ENCODE data around the gene NTMT1.

NTMT1 gene

DNA sequence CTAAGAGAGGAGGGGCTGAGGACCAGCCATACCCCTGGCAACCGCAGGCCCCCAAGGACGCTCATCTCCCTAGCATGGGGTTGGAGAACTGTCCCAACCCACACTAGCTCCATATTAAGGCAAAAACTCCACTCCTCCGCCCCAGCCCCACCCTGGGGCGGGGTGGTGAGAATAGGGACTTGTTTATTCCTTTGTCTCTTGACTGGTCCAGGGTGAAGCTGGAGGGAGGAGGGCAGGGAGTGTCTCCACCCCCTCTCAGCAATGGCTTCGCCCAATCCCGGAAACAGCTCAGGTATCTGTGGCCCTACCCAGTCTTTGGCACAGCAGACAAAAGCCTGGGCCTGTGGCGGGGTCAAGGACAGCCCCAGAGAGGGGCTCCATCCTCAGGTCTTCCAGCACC lies 56.4 kb downstream of the NTMT1 start:
- DNase-seq, result no peak

DNA sequence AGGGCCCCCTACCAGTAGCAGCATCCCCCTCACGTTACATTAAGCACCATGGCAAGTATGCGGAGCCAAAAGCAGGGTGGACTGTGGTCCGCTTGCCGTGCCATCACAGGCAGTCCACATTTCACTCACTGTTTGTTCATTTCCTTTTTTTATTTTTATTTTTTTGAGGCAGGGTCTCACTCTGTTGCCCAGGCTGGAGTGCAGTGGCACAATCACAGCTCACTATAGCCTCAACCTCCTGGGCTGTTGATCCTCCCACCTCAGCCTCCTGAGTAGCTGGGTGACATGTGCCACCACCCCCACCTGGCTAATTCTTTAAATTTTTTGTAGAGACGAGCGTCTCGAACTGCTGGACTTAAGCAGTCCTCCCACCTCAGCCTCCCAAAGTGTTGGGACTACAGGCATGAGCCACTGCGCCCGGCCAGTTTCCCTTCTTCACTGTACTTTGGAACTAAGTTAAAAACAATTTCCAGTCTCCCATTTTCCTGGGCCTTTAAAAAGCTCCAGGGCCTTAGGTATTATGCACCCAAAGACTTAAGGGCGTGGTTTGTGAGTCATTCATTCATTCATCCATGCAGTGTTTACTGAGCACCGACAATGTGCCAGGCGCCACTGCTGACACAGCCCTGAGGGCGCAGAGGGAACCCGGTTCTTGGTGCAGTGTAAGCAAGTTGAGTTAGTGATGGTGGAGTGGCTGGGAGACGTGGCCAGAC lies 59.4 kb downstream of the NTMT1 start:
- DNase-seq, result no peak

Measured in midbrain (tissue), 1 donor.